ENCODE data around the gene RPL29. TPM values are rescaled to one million over a fixed set of nuclear protein-coding genes. Genes with fewer than 3 reads are reported as not detected.

Gene RPL29
- total RNA-seq, 1 donor from 2014 or later: 1,237 TPM

Other genes with a start within 250 kb of the RPL29 start
- gene IQCF6, start 216.7 kb downstream of the RPL29 start, total RNA-seq: not detected in 3 replicates
- not detected in 3 replicates for gene IQCF2, start 134.3 kb downstream of the RPL29 start, total RNA-seq
- gene IQCF5, start 120.3 kb downstream of the RPL29 start, total RNA-seq: not detected in 3 replicates
- gene IQCF1, start 92.5 kb downstream of the RPL29 start, total RNA-seq: not detected in 3 replicates
- gene RRP9, start 54.0 kb downstream of the RPL29 start, total RNA-seq: 20.5 to 20.9 TPM (median 20.6 TPM) in 3 replicates
- 11.9 to 13.2 TPM (median 12.0 TPM) in 3 replicates for gene PARP3, start 53.5 kb downstream of the RPL29 start, total RNA-seq
- gene GPR62, start 40.5 kb downstream of the RPL29 start, total RNA-seq: 0.22 to 0.36 TPM (median 0.33 TPM) in 3 replicates
- 58.3 to 62.0 TPM (median 59.8 TPM) in 3 replicates for gene PCBP4, start 28.4 kb downstream of the RPL29 start, total RNA-seq
- gene ABHD14B, start 21.8 kb downstream of the RPL29 start, total RNA-seq: 25.9 to 27.2 TPM (median 26.0 TPM) in 3 replicates
- gene ABHD14A, start 20.8 kb downstream of the RPL29 start, total RNA-seq: 13.7 to 15.5 TPM (median 14.8 TPM) in 3 replicates
- gene ACY1, start 12.4 kb downstream of the RPL29 start, total RNA-seq: 47.8 to 59.0 TPM (median 58.7 TPM) in 3 replicates
- gene DUSP7, start 60.7 kb upstream of the RPL29 start, total RNA-seq: 32.0 to 34.6 TPM (median 32.2 TPM) in 3 replicates
- gene POC1A, start 158.5 kb upstream of the RPL29 start, total RNA-seq: 7.9 to 9.4 TPM (median 8.7 TPM) in 3 replicates
- gene ALAS1, start 202.3 kb upstream of the RPL29 start, total RNA-seq: 32.1 to 34.0 TPM (median 33.2 TPM) in 3 replicates
- 0.16 to 0.23 TPM in 2 of 3 replicates, not detected in the other for gene TLR9, start 229.8 kb upstream of the RPL29 start, total RNA-seq
- 26.6 to 30.6 TPM (median 28.7 TPM) in 3 replicates for gene TWF2, start 243.3 kb upstream of the RPL29 start, total RNA-seq
- 10.6 to 11.8 TPM (median 11.6 TPM) in 3 replicates for gene PPM1M, start 249.9 kb upstream of the RPL29 start, total RNA-seq

All from mesothelial cell of epicardium (in vitro differentiated cells).